AG09309 (cell line): ENCODE measurements around the gene SOX9.

Experiments
- DNase-seq: peaks from one replicate; pipeline ENCODE4 v3.0.0-alpha.2; 2010; ENCODE audit warnings: low read depth
- H3K4me3 ChIP-seq: 2 replicates; pipeline ENCODE4 v1.5.1; 2011; ENCODE audit warnings: mild to moderate bottlenecking, low read depth, low read length, moderate library complexity; ENCODE audit not compliant: control insufficient read depth
- CTCF ChIP-seq: IDR thresholded peaks from 2 replicates; pipeline ENCODE4 v1.5.1; 2011; ENCODE audit warnings: mild to moderate bottlenecking, low read depth, low read length, inconsistent platforms; ENCODE audit not compliant: insufficient read depth, control insufficient read depth; ENCODE audit errors: missing control alignments

The SOX9 gene

GRCh38 chr17:72144101-72144500 is 23.3 kb downstream of the SOX9 start:
- no peak for DNase-seq
- no peak overlapping the region for H3K4me3 ChIP-seq
- TF ChIP-seq CTCF, result no peak

GRCh38 chr17:72145562-72145961 is 24.7 kb downstream of the SOX9 start:
- H3K4me3 ChIP-seq, result no peak overlapping the region
- no peak for TF ChIP-seq CTCF
- DNase-seq, result no peak

- DNase-seq, result no peak
- TF ChIP-seq CTCF, result peak; percentile 7
- no peak overlapping the region for H3K4me3 ChIP-seq
Observed at GRCh38 chr17:72145962-72146361, 25.1 kb downstream of the SOX9 start.

GRCh38 chr17:72146371-72146770 is 25.6 kb downstream of the SOX9 start:
- no peak for DNase-seq
- H3K4me3 ChIP-seq, result no peak overlapping the region
- TF ChIP-seq CTCF, result no peak

GRCh38 chr17:72150632-72151460 is 30.0 kb downstream of the SOX9 start:
- no peak overlapping the region for H3K4me3 ChIP-seq
- no peak for DNase-seq
- TF ChIP-seq CTCF, result no peak

GRCh38 chr17:72151565-72152386 is 31.0 kb downstream of the SOX9 start:
- no peak for TF ChIP-seq CTCF
- no peak overlapping the region for H3K4me3 ChIP-seq
- no peak for DNase-seq
